ENCODE results near the gene FOXC1. TPM values are rescaled to one million over a fixed set of nuclear protein-coding genes. Genes with fewer than 3 reads are reported as not detected.

FOXC1 gene
- total and polyA plus RNA-seq, 4 donors: 0.08 to 0.33 (median 0.14) TPM

GRCh38 chr6:1640476-1640875 is 30.8 kb downstream of the FOXC1 start:
- Histone ChIP-seq H3K4me3 (ENCODE audit: low read depth in 1 of 3, low read length in 3 of 3) (no peak overlapping the region), H3K27me3 (ENCODE audit: control insufficient read depth in 4 of 4, insufficient read depth in 4 of 4, low read length in 3 of 4) (no peaks in the 10 kb centered on the region), H3K9me3 (ENCODE audit: control insufficient read depth in 4 of 4, low read length in 3 of 4) (no peaks in the 10 kb centered on the region), H3K27ac (ENCODE audit: low read depth in 1 of 2, low read length in 2 of 2) (no peak overlapping the region), H3K9ac (ENCODE audit: low read depth in 1 of 2, low read length in 2 of 2) (no peak overlapping the region), H3K4me1 (ENCODE audit: control insufficient read depth in 4 of 4, insufficient read depth in 4 of 4, low read length in 3 of 4) (no peaks in the 10 kb centered on the region), H3K36me3 (ENCODE audit: control insufficient read depth in 4 of 4, insufficient read depth in 3 of 4, low read depth in 1 of 4, low read length in 3 of 4) (no peaks in the 10 kb centered on the region)
- 92% methylated on average over 8 of the region's 8 CpGs for WGBS
- no peak for DNase-seq (ENCODE audit: low spot score)
- no peak for TF ChIP-seq CTCF (IDR thresholded peaks at IDR 0.05; ENCODE audit: low read depth, low read length, missing input control)

- TF ChIP-seq EGR1 (IDR thresholded peaks at IDR 0.05; ENCODE audit: low read depth in 2 of 2) (no peak), MAX (IDR thresholded peaks at IDR 0.05) (no peak), TAF1 (conservative IDR thresholded peaks at IDR 0.05) (no peak), YY1 (IDR thresholded peaks at IDR 0.05) (no peak), ZBTB33 (IDR thresholded peaks at IDR 0.05) (no peak), SP1 (IDR thresholded peaks at IDR 0.05) (no peak), ATF3 (IDR thresholded peaks at IDR 0.05) (no peak)
- Histone ChIP-seq H3K9me3 (ENCODE audit: control insufficient read depth in 4 of 4, low read length in 3 of 4) (no peaks in the 10 kb centered on the region), H3K9ac (ENCODE audit: low read depth in 1 of 2, low read length in 2 of 2) (no peak overlapping the region), H3K4me1 (ENCODE audit: control insufficient read depth in 4 of 4, insufficient read depth in 4 of 4, low read length in 3 of 4) (no peaks in the 10 kb centered on the region), H3K27ac (ENCODE audit: low read depth in 1 of 2, low read length in 2 of 2) (no peak overlapping the region), H3K36me3 (ENCODE audit: control insufficient read depth in 4 of 4, insufficient read depth in 3 of 4, low read depth in 1 of 4, low read length in 3 of 4) (no peaks in the 10 kb centered on the region), H3K27me3 (ENCODE audit: control insufficient read depth in 4 of 4, insufficient read depth in 4 of 4, low read length in 3 of 4) (no peaks in the 10 kb centered on the region), H3K4me3 (ENCODE audit: low read depth in 1 of 3, low read length in 3 of 3) (no peak overlapping the region)
- DNase-seq (ENCODE audit: low spot score): no peak
- 90% methylated on average over 12 of the region's 12 CpGs for WGBS
Measured at GRCh38 chr6:1641343-1641885, 31.7 kb downstream of the FOXC1 start.

- TF ChIP-seq ZBTB33 (IDR thresholded peaks at IDR 0.05) (no peak), HNF4G (IDR thresholded peaks at IDR 0.05) (no peak), RXRA (IDR thresholded peaks at IDR 0.05) (no peak), JUND (IDR thresholded peaks at IDR 0.05) (no peak), RAD21 (IDR thresholded peaks at IDR 0.05) (no peak), ATF3 (IDR thresholded peaks at IDR 0.05) (no peak), CTCF (IDR thresholded peaks at IDR 0.05; ENCODE audit: low read depth, low read length, missing input control) (no peak), EGR1 (IDR thresholded peaks at IDR 0.05; ENCODE audit: low read depth in 2 of 2) (no peak), FOXA1 (IDR thresholded peaks at IDR 0.05) (no peak), YY1 (IDR thresholded peaks at IDR 0.05) (no peak), MAX (IDR thresholded peaks at IDR 0.05) (no peak), HNF4A (conservative IDR thresholded peaks at IDR 0.05) (no peak), TAF1 (conservative IDR thresholded peaks at IDR 0.05) (no peak), FOXA2 (IDR thresholded peaks at IDR 0.05) (no peak), GABPA (IDR thresholded peaks at IDR 0.05 in 1 of 2, conservative IDR thresholded peaks at IDR 0.05 in 1 of 2) (no peak)
Measured at GRCh38 chr6:1643111-1643510, 33.4 kb downstream of the FOXC1 start.

More at GRCh38 chr6:1643111-1643510, 33.4 kb downstream of the FOXC1 start:
- Histone ChIP-seq H3K4me3 (ENCODE audit: low read depth in 1 of 3, low read length in 3 of 3) (no peak overlapping the region), H3K9ac (ENCODE audit: low read depth in 1 of 2, low read length in 2 of 2) (no peak overlapping the region), H3K9me3 (ENCODE audit: control insufficient read depth in 4 of 4, low read length in 3 of 4) (no peaks in the 10 kb centered on the region), H3K27me3 (ENCODE audit: control insufficient read depth in 4 of 4, insufficient read depth in 4 of 4, low read length in 3 of 4) (no peaks in the 10 kb centered on the region), H3K4me1 (ENCODE audit: control insufficient read depth in 4 of 4, insufficient read depth in 4 of 4, low read length in 3 of 4) (no peaks in the 10 kb centered on the region), H3K36me3 (ENCODE audit: control insufficient read depth in 4 of 4, insufficient read depth in 3 of 4, low read depth in 1 of 4, low read length in 3 of 4) (no peaks in the 10 kb centered on the region), H3K27ac (ENCODE audit: low read depth in 1 of 2, low read length in 2 of 2) (no peak overlapping the region)
- 76% methylated on average over 7 of the region's 7 CpGs for WGBS
- no peak for DNase-seq (ENCODE audit: low spot score)
